Measurements from ENCODE around the gene SMOC2.

- no peak for TF ChIP-seq POLR2AphosphoS5 (IDR thresholded peaks at IDR 0.05; ENCODE audit: borderline replicate concordance, low read depth, low read length)
- TF ChIP-seq FOXP2 (optimal IDR thresholded peaks at IDR 0.05; ENCODE audit: control extremely low read depth, extremely low read length, insufficient read depth), result no peak
- no peak for TF ChIP-seq EZH2 (IDR thresholded peaks at IDR 0.05)
Observed at GRCh38 chr6:168623736-168624135, 182.8 kb downstream of the SMOC2 start.
